ENCODE results near the gene CLEC1A.

Gene CLEC1A

DNA sequence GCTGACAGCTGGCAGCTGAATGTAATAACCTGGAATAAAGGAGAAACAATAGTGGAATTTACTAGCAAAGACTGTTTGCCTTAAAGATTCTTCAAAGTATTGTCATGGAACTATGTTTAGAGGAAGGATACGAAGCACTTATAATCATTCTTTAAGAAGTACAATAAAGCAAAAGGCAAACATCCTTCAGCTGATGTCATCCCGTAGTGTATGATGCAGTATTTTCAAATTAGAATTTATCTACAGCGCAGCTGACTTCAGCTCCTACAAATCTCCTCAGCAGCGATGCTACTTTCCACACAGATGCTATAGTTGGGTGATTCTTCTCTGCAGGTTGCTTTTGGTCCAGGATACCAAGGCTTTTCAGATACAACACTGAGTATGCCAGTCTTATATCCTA lies 31.5 kb downstream of the CLEC1A start:
- H3K4me3 ChIP-seq (ENCODE audit: low read depth, low read length): no peak overlapping the region
- TF ChIP-seq, protein P1, sequence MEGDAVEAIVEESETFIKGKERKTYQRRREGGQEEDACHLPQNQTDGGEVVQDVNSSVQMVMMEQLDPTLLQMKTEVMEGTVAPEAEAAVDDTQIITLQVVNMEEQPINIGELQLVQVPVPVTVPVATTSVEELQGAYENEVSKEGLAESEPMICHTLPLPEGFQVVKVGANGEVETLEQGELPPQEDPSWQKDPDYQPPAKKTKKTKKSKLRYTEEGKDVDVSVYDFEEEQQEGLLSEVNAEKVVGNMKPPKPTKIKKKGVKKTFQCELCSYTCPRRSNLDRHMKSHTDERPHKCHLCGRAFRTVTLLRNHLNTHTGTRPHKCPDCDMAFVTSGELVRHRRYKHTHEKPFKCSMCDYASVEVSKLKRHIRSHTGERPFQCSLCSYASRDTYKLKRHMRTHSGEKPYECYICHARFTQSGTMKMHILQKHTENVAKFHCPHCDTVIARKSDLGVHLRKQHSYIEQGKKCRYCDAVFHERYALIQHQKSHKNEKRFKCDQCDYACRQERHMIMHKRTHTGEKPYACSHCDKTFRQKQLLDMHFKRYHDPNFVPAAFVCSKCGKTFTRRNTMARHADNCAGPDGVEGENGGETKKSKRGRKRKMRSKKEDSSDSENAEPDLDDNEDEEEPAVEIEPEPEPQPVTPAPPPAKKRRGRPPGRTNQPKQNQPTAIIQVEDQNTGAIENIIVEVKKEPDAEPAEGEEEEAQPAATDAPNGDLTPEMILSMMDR (IDR thresholded peaks at IDR 0.05; ENCODE audit: control insufficient read depth, extremely low read depth, insufficient read depth): no peak
- DNase-seq (ENCODE audit: low read depth): peak; percentile 2

DNA sequence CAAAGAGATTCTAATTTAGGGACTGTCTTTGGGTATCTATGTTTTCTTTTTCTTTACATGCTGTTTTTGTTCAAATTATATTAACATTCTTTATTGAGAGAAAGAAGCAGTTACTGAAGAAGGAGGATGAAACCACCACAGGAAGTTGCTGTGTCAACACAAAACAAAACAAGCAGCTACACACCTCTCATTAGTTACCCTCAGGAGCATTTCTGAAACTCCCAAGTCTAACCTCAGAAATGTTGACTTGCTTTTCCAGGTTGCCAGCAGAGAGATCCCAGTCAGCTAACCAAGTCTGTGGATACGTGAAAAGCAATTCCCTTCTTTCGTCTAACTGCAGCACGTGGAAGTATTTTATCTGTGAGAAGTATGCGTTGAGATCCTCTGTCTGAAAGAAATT lies 33.5 kb downstream of the CLEC1A start:
- H3K4me3 ChIP-seq (ENCODE audit: low read depth, low read length): no peak overlapping the region
- no peak for DNase-seq (ENCODE audit: low read depth)
- TF ChIP-seq, protein P1 (IDR thresholded peaks at IDR 0.05; ENCODE audit: control insufficient read depth, extremely low read depth, insufficient read depth): no peak

DNA sequence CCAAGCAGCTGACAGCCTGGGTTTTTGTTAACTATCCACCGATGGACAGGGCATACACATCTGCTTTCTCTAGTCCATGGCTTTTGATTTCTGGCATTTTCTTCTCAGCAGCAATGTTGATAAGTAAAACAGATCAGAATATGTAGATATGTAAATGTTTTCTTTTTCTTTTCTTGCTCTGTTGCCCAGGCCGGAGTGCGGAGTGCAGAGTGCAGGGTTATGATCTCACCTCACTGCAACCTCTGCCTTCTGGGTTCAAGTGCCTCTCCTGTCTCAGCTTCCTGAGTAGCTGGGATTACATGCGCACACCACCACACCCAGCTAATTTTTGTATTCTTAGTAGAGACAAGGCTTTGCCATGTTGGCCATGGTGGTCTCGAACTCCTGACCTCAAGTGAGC lies 40.4 kb downstream of the CLEC1A start:
- no peak overlapping the region for H3K4me3 ChIP-seq (ENCODE audit: low read depth, low read length)
- no peak for DNase-seq (ENCODE audit: low read depth)
- TF ChIP-seq, protein P1 (IDR thresholded peaks at IDR 0.05; ENCODE audit: control insufficient read depth, extremely low read depth, insufficient read depth): no peak

DNA sequence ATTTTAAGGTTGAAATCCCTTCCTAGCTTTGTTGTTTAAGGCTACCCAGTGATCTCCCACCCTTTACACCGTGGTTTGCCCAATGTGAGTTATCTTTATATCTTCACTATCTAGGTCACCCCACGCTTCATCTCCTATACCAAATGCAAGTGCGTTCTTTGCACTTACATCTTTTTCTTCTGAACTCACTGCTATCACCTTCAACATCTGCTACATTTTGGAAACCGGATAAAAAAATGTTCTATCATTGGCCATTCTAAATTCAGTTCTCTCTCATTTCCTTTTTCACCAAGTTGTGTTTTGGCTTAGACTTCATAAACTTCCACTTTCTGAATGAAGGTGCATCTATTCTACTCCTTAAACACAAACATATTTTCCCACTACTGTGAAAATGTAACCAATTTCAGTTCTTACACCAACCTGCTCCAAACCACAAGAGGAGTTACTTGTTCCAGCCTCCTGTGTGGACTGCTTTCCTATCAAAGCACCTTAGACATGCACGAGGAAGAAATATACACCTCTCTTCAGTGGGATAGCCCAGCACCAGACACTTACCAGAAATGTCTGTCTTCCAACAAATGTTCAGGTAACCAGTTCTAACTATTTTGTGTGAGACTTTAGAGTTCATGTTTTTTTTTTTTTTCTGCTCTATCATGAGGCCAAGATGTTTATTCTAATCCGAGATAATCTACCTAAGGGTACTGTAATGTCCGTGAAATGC lies 46.4 kb downstream of the CLEC1A start:
- TF ChIP-seq, protein P1 (IDR thresholded peaks at IDR 0.05; ENCODE audit: control insufficient read depth, extremely low read depth, insufficient read depth): no peak
- H3K4me3 ChIP-seq (ENCODE audit: low read depth, low read length): no peak overlapping the region
- no peak for DNase-seq (ENCODE audit: low read depth)

DNA sequence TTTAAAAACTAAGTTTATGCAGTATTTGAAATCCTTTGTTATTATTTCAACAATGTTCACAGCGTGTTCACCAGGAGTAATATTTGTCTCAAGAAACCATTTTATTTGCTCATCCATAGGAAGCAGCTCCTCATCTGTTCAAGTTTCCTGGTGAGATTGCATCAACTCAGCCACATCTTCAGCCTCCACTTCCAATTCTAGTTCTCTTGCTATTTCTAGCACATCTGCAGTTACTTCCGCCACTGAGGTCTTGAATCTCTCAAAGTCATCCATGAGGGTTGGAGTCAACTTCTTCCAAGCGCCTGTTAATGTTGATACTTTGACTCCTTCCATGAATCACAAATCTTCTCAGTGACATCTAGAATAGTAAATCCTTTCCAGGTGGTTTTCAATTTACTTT lies 50.3 kb downstream of the CLEC1A start:
- DNase-seq (ENCODE audit: low read depth): no peak
- TF ChIP-seq, protein P1 (IDR thresholded peaks at IDR 0.05; ENCODE audit: control insufficient read depth, extremely low read depth, insufficient read depth): no peak
- no peak overlapping the region for H3K4me3 ChIP-seq (ENCODE audit: low read depth, low read length)

DNA sequence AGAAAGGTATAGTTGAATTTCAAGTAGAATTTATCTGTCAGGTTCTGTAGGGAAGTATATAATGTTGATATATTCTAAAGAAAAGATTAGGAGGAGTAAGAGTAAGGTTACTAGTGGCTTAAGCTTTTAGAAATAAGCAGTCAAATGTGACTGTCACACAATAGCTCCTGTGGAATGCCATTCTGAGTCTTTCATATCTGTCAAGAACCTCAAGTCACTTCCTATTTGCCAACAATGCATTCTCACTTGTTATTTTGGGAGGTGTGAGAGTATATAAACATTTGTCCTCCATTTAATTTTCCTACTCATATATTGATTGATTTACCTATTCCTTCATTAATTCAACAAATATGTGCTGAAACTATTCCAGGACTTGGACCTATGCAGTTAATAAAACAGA lies 56.6 kb downstream of the CLEC1A start:
- TF ChIP-seq, protein P1 (IDR thresholded peaks at IDR 0.05; ENCODE audit: control insufficient read depth, extremely low read depth, insufficient read depth): no peak

More for the DNA sequence above, 56.6 kb downstream of the CLEC1A start:
- H3K4me3 ChIP-seq (ENCODE audit: low read depth, low read length): no peak overlapping the region
- no peak for DNase-seq (ENCODE audit: low read depth)
